CD4-positive, alpha-beta T cell treated with Interleukin-4 for 1 hour (primary cell): ENCODE data around the gene TASOR.

Source experiments
- DNase-seq, 2 donors: peaks; one replicate each; pipeline ENCODE4 v3.0.0-alpha.2; 2020 to 2022

Gene TASOR

GRCh38 chr3:56681984-56682461, 1.0 kb downstream of the TASOR start:
- no peak for DNase-seq

DNA sequence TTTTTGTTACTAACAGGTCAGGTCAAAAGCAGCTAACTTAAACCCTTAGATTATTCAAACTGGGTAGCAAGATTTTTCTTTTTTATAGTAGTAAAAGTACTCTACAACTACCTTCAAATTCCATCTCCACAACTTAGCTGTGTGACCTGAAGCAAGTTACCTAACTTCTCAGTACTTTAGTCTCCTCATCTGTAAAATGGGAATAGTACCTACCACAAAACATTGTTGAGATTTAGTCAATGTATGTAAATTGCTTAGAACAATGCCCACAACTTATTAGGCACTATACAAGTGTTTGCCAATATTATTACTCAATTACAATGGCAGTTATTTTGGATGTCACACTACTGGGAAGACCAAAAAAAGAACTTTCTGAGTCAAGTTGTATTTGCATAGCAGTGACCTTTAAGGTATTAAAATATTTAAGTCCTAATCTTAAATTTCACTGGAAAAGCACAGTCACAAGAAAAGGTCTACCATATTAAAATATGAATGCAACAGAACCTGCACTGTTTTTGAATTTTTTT, 2.9 kb downstream of the TASOR start:
- DNase-seq, result no peak

DNA sequence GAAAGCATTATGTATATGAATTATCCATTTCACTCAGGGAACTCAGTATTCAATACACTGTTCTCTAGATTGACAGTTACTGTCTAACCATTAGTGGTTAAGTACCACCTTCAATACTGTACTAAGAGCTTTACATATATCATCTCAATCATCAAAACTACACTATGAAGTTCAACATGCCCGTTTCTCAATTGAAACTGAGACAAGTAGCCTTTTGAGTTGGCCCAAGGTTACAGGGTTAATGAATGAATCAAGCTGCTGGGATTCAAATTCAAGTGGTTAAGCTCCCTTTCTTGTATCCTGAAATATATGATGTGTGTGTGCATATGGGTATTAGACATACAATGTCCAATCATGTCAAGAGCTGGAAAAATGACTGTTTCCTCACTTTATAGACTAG, 5.8 kb downstream of the TASOR start:
- DNase-seq, result no peak

- no peak for DNase-seq
Observed at GRCh38 chr3:56673781-56674457, 9.1 kb downstream of the TASOR start.

GRCh38 chr3:56667973-56668579, 15.0 kb downstream of the TASOR start:
- no peak for DNase-seq

DNA sequence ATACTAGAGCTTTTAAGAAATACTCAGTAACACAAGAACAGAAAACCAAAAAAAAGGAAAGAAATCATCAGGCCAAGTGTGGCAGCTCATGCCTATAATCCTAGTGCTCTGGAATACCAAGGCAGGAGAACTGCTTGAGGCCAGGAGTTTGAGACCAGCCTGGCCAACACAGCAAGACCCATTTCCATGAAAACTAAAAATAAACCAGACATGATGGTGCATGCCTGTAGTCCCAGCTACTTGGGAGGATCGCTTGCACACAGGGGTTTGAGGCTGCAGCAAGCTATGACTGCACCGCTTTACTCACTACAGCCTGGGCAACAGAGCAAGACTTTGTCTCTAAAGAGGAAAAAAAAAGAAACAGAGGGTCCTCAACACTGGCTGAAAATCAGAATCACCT, 18.2 kb downstream of the TASOR start:
- no peak for DNase-seq

DNA sequence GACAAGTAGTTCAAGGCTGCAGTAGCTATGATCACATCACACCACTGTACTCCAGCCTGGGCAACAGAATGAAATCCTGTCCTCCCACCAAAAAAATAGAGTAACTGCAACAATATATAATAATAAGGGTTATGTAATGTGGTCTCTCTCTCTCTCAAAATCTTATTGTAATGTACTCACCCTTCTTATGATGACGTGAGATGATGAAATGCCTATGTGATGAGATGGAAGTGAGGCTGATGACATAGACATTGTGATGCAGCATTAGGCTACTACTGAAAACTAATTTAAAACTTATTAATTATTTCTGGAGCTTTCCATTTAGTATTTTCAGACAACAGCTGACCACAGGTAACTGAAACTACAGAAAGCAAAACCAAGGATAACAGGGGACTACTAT, 27.4 kb downstream of the TASOR start:
- no peak for DNase-seq

GRCh38 chr3:56654460-56654859, 28.6 kb downstream of the TASOR start:
- DNase-seq, result no peak

DNA sequence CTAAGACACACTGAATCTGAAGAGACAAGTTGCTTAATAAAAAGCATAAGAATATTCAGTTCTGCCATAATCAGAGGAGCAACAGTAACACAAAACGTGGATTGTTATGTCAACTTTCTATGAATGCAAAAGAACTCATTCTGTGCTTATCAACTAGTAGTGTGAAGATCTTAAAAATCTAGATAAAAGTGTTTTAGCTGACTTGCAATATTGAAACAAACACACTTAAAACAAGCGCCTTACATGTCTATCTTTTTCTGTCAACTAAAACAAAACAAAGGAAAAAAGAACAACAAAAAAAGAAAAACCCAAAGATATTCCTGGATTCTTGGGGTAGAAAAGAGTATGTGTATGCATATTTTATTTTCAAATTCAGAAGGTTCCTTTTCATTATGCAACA, 37.7 kb downstream of the TASOR start:
- DNase-seq, result no peak

- no peak for DNase-seq
Observed at GRCh38 chr3:56633602-56634535, 49.2 kb downstream of the TASOR start.
